Measurements from ENCODE around the gene OTOGL. TPM values are rescaled to one million over a fixed set of nuclear protein-coding genes. Genes with fewer than 3 reads are reported as not detected.

OTOGL gene
- total RNA-seq, 1 experiment from 2014 or later = not detected

GRCh38 chr12:80198782-80199337, 99.5 kb downstream of the OTOGL start:
- Histone ChIP-seq H3K27ac (no peak overlapping the region), H3K4me2 (no peak overlapping the region), H2AFZ (no peak overlapping the region), H3K4me1 (replicated peaks; ENCODE audit: insufficient read depth) (no peaks in the 10 kb centered on the region), H3K36me3 (ENCODE audit: low read depth) (no peaks in the 10 kb centered on the region), H3K9me3 (ENCODE audit: insufficient read depth, low read depth) (no peaks in the 10 kb centered on the region), H4K20me1 (ENCODE audit: insufficient read depth) (no peaks in the 10 kb centered on the region), H3K79me2 (ENCODE audit: low read depth) (no peaks in the 10 kb centered on the region), H3F3A (ENCODE audit: insufficient read depth, low read depth) (no peaks in the 10 kb centered on the region), H3K9me2 (ENCODE audit: insufficient read depth) (peaks cover 5% of the 10 kb centered on the region; the same call in 1 of the 2 replicates), H3K4me3 (no peak overlapping the region), H3K27me3 (ENCODE audit: insufficient read depth, low read depth) (no peaks in the 10 kb centered on the region)
- no peak for DNase-seq
- POLR2A ChIA-PET (ENCODE audit: unreplicated experiment) = no interaction called here
- TF ChIP-seq EZH2 (IDR thresholded peaks at IDR 0.05; ENCODE audit: low read depth) = no peak
- BruUV-seq (replicated peaks) = no TSS peak
- intact Hi-C loops (cut with micrococcal nuclease; ENCODE audit: unreplicated experiment) = loop anchor here (10.0 kb wide), 3 partner anchors 216 to 1426 kb away; no protein-coding TSS in a partner anchor
- CTCF ChIA-PET = no interaction called here

- ChIA-PET POLR2A (ENCODE audit: unreplicated experiment) (no interaction called here), CTCF (no interaction called here)
- no peaks in the 10 kb centered on the region for H3K36me3 ChIP-seq (ENCODE audit: low read depth)
- DNase-seq = no peak
- H3F3A ChIP-seq (ENCODE audit: insufficient read depth, low read depth) = no peaks in the 10 kb centered on the region
- no peak for TF ChIP-seq EZH2 (IDR thresholded peaks at IDR 0.05; ENCODE audit: low read depth)
- TF ChIP-seq, protein P1, sequence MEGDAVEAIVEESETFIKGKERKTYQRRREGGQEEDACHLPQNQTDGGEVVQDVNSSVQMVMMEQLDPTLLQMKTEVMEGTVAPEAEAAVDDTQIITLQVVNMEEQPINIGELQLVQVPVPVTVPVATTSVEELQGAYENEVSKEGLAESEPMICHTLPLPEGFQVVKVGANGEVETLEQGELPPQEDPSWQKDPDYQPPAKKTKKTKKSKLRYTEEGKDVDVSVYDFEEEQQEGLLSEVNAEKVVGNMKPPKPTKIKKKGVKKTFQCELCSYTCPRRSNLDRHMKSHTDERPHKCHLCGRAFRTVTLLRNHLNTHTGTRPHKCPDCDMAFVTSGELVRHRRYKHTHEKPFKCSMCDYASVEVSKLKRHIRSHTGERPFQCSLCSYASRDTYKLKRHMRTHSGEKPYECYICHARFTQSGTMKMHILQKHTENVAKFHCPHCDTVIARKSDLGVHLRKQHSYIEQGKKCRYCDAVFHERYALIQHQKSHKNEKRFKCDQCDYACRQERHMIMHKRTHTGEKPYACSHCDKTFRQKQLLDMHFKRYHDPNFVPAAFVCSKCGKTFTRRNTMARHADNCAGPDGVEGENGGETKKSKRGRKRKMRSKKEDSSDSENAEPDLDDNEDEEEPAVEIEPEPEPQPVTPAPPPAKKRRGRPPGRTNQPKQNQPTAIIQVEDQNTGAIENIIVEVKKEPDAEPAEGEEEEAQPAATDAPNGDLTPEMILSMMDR (conservative IDR thresholded peaks at IDR 0.05) = no peak
- no TSS peak for BruUV-seq (replicated peaks)
- H3K27me3 ChIP-seq (ENCODE audit: insufficient read depth, low read depth) = no peaks in the 10 kb centered on the region
- H2AFZ ChIP-seq = no peak overlapping the region
- H3K4me1 ChIP-seq (replicated peaks; ENCODE audit: insufficient read depth) = no peaks in the 10 kb centered on the region
- H3K4me3 ChIP-seq = no peak overlapping the region
- no peak overlapping the region for H3K4me2 ChIP-seq
- no peak overlapping the region for H3K27ac ChIP-seq
- H4K20me1 ChIP-seq (ENCODE audit: insufficient read depth) = no peaks in the 10 kb centered on the region
- H3K9me2 ChIP-seq (ENCODE audit: insufficient read depth) = peaks cover 5% of the 10 kb centered on the region
- intact Hi-C loops (cut with micrococcal nuclease; ENCODE audit: unreplicated experiment) = loop anchor here (10.0 kb wide), 3 partner anchors 215 to 1425 kb away; no protein-coding TSS in a partner anchor
- H3K9me3 ChIP-seq (ENCODE audit: insufficient read depth, low read depth) = no peaks in the 10 kb centered on the region
- H3K79me2 ChIP-seq (ENCODE audit: low read depth) = no peaks in the 10 kb centered on the region
Measured at GRCh38 chr12:80199931-80200330, 100.6 kb downstream of the OTOGL start.

DNA sequence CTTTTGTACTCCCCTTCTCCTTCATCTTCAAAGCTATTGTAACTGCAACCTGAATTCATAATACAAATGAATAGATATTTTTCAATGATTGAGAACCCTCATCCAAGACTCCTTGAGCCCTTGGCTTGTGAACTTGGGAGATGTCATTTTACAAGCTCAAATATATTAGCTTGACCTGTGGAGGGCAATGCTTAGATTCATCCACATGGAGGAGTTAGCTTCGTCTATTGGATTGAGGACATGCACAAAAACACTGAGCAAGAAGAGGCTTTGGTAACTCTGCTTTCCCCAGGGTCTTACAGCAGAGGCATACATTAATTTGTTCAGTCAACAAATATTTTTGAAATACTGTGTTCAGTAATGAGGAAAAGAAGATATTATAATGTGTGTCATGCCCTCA, 101.1 kb downstream of the OTOGL start:
- H3K4me2 ChIP-seq = no peak overlapping the region
- no peaks in the 10 kb centered on the region for H3K36me3 ChIP-seq (ENCODE audit: low read depth)
- DNase-seq = no peak
- no peak for TF ChIP-seq EZH2 (IDR thresholded peaks at IDR 0.05; ENCODE audit: low read depth)
- TF ChIP-seq, protein P1 (conservative IDR thresholded peaks at IDR 0.05) = no peak
- intact Hi-C loops (cut with micrococcal nuclease; ENCODE audit: unreplicated experiment) = no loop called here
- no peaks in the 10 kb centered on the region for H3F3A ChIP-seq (ENCODE audit: insufficient read depth, low read depth)
- POLR2A ChIA-PET (ENCODE audit: unreplicated experiment) = no interaction called here
- no peaks in the 10 kb centered on the region for H3K79me2 ChIP-seq (ENCODE audit: low read depth)
- H2AFZ ChIP-seq = no peak overlapping the region
- no TSS peak for BruUV-seq (replicated peaks)
- CTCF ChIA-PET = no interaction called here
- H3K4me3 ChIP-seq = no peak overlapping the region
- no peaks in the 10 kb centered on the region for H3K27me3 ChIP-seq (ENCODE audit: insufficient read depth, low read depth)
- H3K27ac ChIP-seq = no peak overlapping the region
- H3K9me2 ChIP-seq (ENCODE audit: insufficient read depth) = peaks cover 5% of the 10 kb centered on the region
- no peaks in the 10 kb centered on the region for H4K20me1 ChIP-seq (ENCODE audit: insufficient read depth)
- H3K9me3 ChIP-seq (ENCODE audit: insufficient read depth, low read depth) = no peaks in the 10 kb centered on the region
- H3K4me1 ChIP-seq (replicated peaks; ENCODE audit: insufficient read depth) = no peaks in the 10 kb centered on the region

DNA sequence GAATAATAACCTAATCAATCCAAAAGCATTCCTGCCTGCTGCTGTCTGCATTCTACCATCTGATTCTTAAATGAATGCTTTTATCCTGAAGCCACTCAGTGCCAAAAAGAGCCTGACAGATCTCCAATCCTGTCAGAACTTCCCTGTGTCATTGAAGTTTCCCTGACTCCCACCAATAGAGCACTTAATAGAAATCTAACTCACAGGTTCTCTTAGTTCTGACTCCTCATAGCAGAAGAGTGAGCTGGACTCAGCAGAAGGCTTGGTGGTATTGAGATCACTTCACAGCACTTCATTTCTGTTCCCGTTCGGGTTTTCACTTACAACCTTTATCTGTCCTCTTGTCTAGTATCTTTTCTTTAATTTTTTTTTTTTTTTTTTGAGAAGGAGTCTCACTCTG, 102.6 kb downstream of the OTOGL start:
- intact Hi-C loops (cut with micrococcal nuclease; ENCODE audit: unreplicated experiment) = no loop called here
- Histone ChIP-seq H3K27me3 (ENCODE audit: insufficient read depth, low read depth) (no peaks in the 10 kb centered on the region), H3F3A (ENCODE audit: insufficient read depth, low read depth) (no peaks in the 10 kb centered on the region), H4K20me1 (ENCODE audit: insufficient read depth) (no peaks in the 10 kb centered on the region), H3K9me3 (ENCODE audit: insufficient read depth, low read depth) (no peaks in the 10 kb centered on the region), H3K4me1 (replicated peaks; ENCODE audit: insufficient read depth) (no peaks in the 10 kb centered on the region), H3K27ac (no peak overlapping the region), H3K4me3 (no peak overlapping the region), H3K36me3 (ENCODE audit: low read depth) (no peaks in the 10 kb centered on the region), H2AFZ (no peak overlapping the region), H3K4me2 (no peak overlapping the region), H3K79me2 (ENCODE audit: low read depth) (no peaks in the 10 kb centered on the region), H3K9me2 (ENCODE audit: insufficient read depth) (peaks cover 5% of the 10 kb centered on the region)
- no TSS peak for BruUV-seq (replicated peaks)
- DNase-seq = no peak
- ChIA-PET POLR2A (ENCODE audit: unreplicated experiment) (no interaction called here), CTCF (interaction anchor here (0.6 kb wide), 1 partner anchor 351 kb away, joined by 5 read pairs; no protein-coding TSS in a partner anchor)
- TF ChIP-seq, protein P1 (conservative IDR thresholded peaks at IDR 0.05) = no peak
- TF ChIP-seq EZH2 (IDR thresholded peaks at IDR 0.05; ENCODE audit: low read depth) = no peak
